K562 (cell line): ENCODE measurements around the gene ZNF865. TPM values are rescaled to one million over a fixed set of nuclear protein-coding genes. Genes with fewer than 3 reads are reported as not detected.

Experiments used
- ATF2 ChIP-seq: sonication (generic); formaldehyde crosslinking; IDR thresholded peaks from 2 replicates; pipeline ENCODE4 v1.8.1; 2022; ENCODE audit warnings: missing genetic modification reagents
- CBX1 ChIP-seq: sonication (generic); IDR thresholded peaks from 2 replicates; pipeline ENCODE4 v1.6.1; 2016; ENCODE audit warnings: antibody characterized with exemption, low read depth, mild to moderate bottlenecking
- MAFG ChIP-seq: fragments of 450-650 bp; conservative IDR thresholded peaks from 2 replicates; pipeline ENCODE4 v1.6.1; 2016; ENCODE audit warnings: missing genetic modification characterization, missing compliant biosample characterization
- MAZ ChIP-seq, 2 experiments: fragments of 450-650 bp in 1 of 2; sonication (generic) in 1 of 2; formaldehyde crosslinking; IDR thresholded peaks in 1 of 2; conservative IDR thresholded peaks in 1 of 2; 2 replicates each; pipeline versions ENCODE4 v1.4.0 to v1.5.0; 2020; ENCODE audit warnings: mild to moderate bottlenecking in 1 of 2, missing genetic modification reagents in 1 of 2
- MCM5 ChIP-seq: fragments of 450-650 bp; IDR thresholded peaks from 2 replicates; pipeline ENCODE4 v1.6.1; 2016; ENCODE audit warnings: low read depth
- PCBP2 ChIP-seq: fragments of 200-400 bp; formaldehyde crosslinking; IDR thresholded peaks from 2 replicates; pipeline ENCODE4 v1.6.1; 2018; ENCODE audit warnings: low read length, low read depth, mild to moderate bottlenecking, moderate library complexity; ENCODE audit not compliant: poor library complexity, severe bottlenecking
- RBFOX2 ChIP-seq: fragments of 200-400 bp; formaldehyde crosslinking; IDR thresholded peaks from 2 replicates; pipeline ENCODE4 v1.6.1; 2017; ENCODE audit warnings: low read depth, mild to moderate bottlenecking, low read length, moderate library complexity
- RERE ChIP-seq: sonication (generic); formaldehyde crosslinking; IDR thresholded peaks from 2 replicates; pipeline ENCODE4 v1.8.0; 2023; ENCODE audit warnings: missing genetic modification reagents, mild to moderate bottlenecking, borderline replicate concordance
- SAFB ChIP-seq: fragments of 200-400 bp; formaldehyde crosslinking; IDR thresholded peaks from 2 replicates; pipeline ENCODE4 v1.6.1; 2017; ENCODE audit warnings: low read depth, low read length, borderline replicate concordance
- U2AF2 ChIP-seq: fragments of 200-400 bp; formaldehyde crosslinking; optimal IDR thresholded peaks from 2 replicates; pipeline ENCODE3; 2017; ENCODE audit warnings: low read depth, mild to moderate bottlenecking, low read length
- ZBTB26 ChIP-seq: fragments of 450-650 bp; formaldehyde crosslinking; IDR thresholded peaks from 2 replicates; pipeline ENCODE4 v1.4.0; 2022; ENCODE audit warnings: missing genetic modification characterization
- ZNF280B ChIP-seq: fragments of 250-450 bp; sonication (Bioruptor Pico); IDR thresholded peaks from 2 replicates; pipeline ENCODE4 v1.5.1; 2021; ENCODE audit warnings: mild to moderate bottlenecking
- polyA plus RNA-seq, 8 experiments: library from polyadenylated mRNA; depleted of rRNA in 4 of 8; stranded (reverse) in 5 of 8; unstranded in 3 of 8; fragments of >200 nt; fragmentation: Nextera tagmentation in 2 of 8; fragmentation: Illumina TruSeq in 1 of 8; extraction: Ambion mirVana in 2 of 8; extraction: Trizol in 1 of 8; gene quantifications; 2 replicates each; pipeline versions ENCODE4 v1.2.1 to v1.2.3, GENCODE V29; 2011 to 2014; ENCODE audit warnings: inconsistent platforms in 1 of 8, missing spikeins in 1 of 8
- total RNA-seq, 7 experiments: library from RNA; depleted of rRNA in 6 of 7; stranded (reverse); fragments of >200 nt in 6 of 7; fragmentation: Illumina TruSeq in 2 of 7; extraction: Trizol in 2 of 7; gene quantifications; 2 replicates each; pipeline versions ENCODE4 v1.2.1 to v1.2.3, GENCODE V29; 2011 to 2021; ENCODE audit warnings: low replicate concordance in 1 of 7
- TF ChIP-seq, protein P1 (sequence below): fragments of 450-650 bp; IDR thresholded peaks from 2 replicates; pipeline ENCODE4 v1.7.0; 2016; ENCODE audit warnings: borderline replicate concordance
- TF ChIP-seq, protein P2 (sequence below): fragments of 250-450 bp; sonication (Bioruptor Pico); IDR thresholded peaks from 2 replicates; pipeline ENCODE4 v1.9.0; 2021; ENCODE audit warnings: mild to moderate bottlenecking

The ZNF865 gene
- total and polyA plus RNA-seq, 9 of the 15 experiments (the other 6 are each of a cell fraction or from before 2014, with no cell fraction given), result 0.40 to 18.8 (median 1.6) TPM; not detected in 2

DNA sequence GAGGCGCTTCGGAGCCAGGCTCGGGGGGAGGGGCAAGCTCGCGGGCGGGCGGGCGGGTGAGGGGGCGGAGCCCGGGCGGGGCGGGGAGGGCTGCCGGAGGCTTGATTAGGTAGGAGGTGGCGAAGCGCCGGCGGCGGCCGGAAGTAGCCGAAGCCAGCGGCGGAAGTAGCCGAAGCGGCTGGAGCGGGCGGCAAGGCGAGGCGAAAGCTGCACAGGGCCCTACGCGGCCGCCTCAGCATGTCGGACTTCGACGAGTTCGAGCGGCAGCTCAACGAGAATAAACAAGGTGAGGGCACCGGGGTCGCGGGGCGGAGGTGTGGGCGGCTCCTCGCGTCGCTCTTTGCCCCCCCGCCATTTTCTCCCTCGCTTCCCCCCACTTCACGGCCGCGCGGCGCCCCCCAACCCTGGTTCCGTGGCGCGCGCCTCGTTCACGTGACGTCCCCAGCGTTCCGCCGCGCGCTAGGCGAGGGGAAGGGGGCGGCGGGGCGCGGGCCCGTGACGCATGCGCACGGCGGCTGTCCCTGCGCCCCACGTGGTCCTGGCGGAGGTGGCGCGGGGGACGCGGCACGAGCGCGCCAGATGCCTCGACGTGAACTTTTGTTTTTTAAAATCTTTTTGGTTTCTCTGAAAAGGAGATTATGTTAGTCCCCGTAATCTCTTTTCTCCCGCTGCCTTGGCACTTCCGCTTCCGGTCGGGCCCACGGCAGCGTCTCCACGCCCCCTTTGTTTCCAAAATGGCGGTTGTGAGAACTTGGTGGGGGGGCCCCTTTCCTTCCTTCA is 49.6 kb downstream of the ZNF865 start, which contains the start of gene U2AF2 (continued):
- no peak for TF ChIP-seq MCM5
- TF ChIP-seq, protein P1, sequence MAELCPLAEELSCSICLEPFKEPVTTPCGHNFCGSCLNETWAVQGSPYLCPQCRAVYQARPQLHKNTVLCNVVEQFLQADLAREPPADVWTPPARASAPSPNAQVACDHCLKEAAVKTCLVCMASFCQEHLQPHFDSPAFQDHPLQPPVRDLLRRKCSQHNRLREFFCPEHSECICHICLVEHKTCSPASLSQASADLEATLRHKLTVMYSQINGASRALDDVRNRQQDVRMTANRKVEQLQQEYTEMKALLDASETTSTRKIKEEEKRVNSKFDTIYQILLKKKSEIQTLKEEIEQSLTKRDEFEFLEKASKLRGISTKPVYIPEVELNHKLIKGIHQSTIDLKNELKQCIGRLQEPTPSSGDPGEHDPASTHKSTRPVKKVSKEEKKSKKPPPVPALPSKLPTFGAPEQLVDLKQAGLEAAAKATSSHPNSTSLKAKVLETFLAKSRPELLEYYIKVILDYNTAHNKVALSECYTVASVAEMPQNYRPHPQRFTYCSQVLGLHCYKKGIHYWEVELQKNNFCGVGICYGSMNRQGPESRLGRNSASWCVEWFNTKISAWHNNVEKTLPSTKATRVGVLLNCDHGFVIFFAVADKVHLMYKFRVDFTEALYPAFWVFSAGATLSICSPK, result no peak
- TF ChIP-seq RERE (CRISPR knock-in tag), result no peak
- TF ChIP-seq U2AF2, result no peak
- no peak for TF ChIP-seq ZBTB26
- peak; percentile 92 for TF ChIP-seq RBFOX2
- TF ChIP-seq ATF2 (CRISPR knock-in tag), result peak; percentile 80
- TF ChIP-seq MAFG (tag), result no peak
- TF ChIP-seq, protein P2, sequence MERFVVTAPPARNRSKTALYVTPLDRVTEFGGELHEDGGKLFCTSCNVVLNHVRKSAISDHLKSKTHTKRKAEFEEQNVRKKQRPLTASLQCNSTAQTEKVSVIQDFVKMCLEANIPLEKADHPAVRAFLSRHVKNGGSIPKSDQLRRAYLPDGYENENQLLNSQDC (CRISPR knock-in tag), result no peak; the same call in 1 of the 2 replicates
- TF ChIP-seq SAFB, result peak; percentile 53; the same call in 1 of the 2 replicates
- no peak for TF ChIP-seq PCBP2
- no peak for TF ChIP-seq ZNF280B
- TF ChIP-seq MAZ (CRISPR knock-in tag; conservative IDR thresholded peaks at IDR 0.05 in 1 of 2, IDR thresholded peaks at IDR 0.05 in 1 of 2), result peak; percentile 46 to 92
- no peak; the same call in 1 of the 2 replicates for TF ChIP-seq CBX1
